Neuronal stem cell (in vitro differentiated cells): Measurements from ENCODE around the gene NTRK3.

Experiments
- DNase-seq: peaks from one replicate; pipeline ENCODE4 v3.0.0-alpha.2; 2013; ENCODE audit warnings: low spot score
- H2AFZ ChIP-seq: one replicate; pipeline ENCODE4 v1.6.1; 2013; ENCODE audit warnings: mild to moderate bottlenecking, low read length, inconsistent platforms
- H2AK5ac ChIP-seq: 2 replicates; pipeline ENCODE4 v1.6.1; 2013; ENCODE audit warnings: low read depth, mild to moderate bottlenecking, inconsistent platforms, low read length, moderate library complexity, mixed read lengths
- H2BK120ac ChIP-seq: 2 replicates; pipeline ENCODE4 v1.6.1; 2013; ENCODE audit warnings: low read depth, mild to moderate bottlenecking, inconsistent platforms, low read length, moderate library complexity, mixed read lengths
- H2BK12ac ChIP-seq: one replicate; pipeline ENCODE4 v1.6.1; 2013; ENCODE audit warnings: low read length, inconsistent platforms
- H2BK15ac ChIP-seq: 2 replicates; pipeline ENCODE4 v1.6.1; 2013; ENCODE audit warnings: mild to moderate bottlenecking, low read length, inconsistent platforms, mixed read lengths
- H2BK5ac ChIP-seq: one replicate; pipeline ENCODE4 v1.6.1; 2013; ENCODE audit warnings: inconsistent platforms, mild to moderate bottlenecking, low read length, moderate library complexity
- H3K14ac ChIP-seq: one replicate; pipeline ENCODE4 v1.6.1; 2013; ENCODE audit warnings: low read length, inconsistent platforms
- H3K18ac ChIP-seq: 2 replicates; pipeline ENCODE4 v1.6.1; 2013; ENCODE audit warnings: low read length, inconsistent platforms
- H3K23ac ChIP-seq: 2 replicates; pipeline ENCODE4 v1.6.1; 2013; ENCODE audit warnings: low read depth, mild to moderate bottlenecking, mixed read lengths, low read length, inconsistent platforms; ENCODE audit not compliant: poor library complexity
- H3K27ac ChIP-seq: replicated peaks from 3 replicates; pipeline ENCODE4 v1.5.1; 2013; ENCODE audit warnings: low read length, inconsistent platforms
- H3K27me3 ChIP-seq, 3 experiments: 2 replicates each; pipeline ENCODE4 v1.6.1; 2013; ENCODE audit warnings: low read length in 3 of 3, mild to moderate bottlenecking in 2 of 3, inconsistent platforms in 1 of 3, low read depth in 1 of 3, mixed read lengths in 1 of 3, moderate library complexity in 1 of 3; ENCODE audit not compliant: control insufficient read depth in 3 of 3, insufficient read depth in 3 of 3
- H3K36me3 ChIP-seq, 2 donors: replicated peaks in 1 of 2; 2 replicates each; pipeline ENCODE4 v1.6.1; 2013; ENCODE audit warnings: low read length in 2 of 2; ENCODE audit not compliant: control insufficient read depth in 2 of 2, insufficient read depth in 2 of 2
- H3K4ac ChIP-seq: 2 replicates; pipeline ENCODE4 v1.6.1; 2013; ENCODE audit warnings: inconsistent platforms, mild to moderate bottlenecking, low read length, moderate library complexity
- H3K4me1 ChIP-seq, 2 donors: 1 replicate in 1 of 2; 2 replicates in 1 of 2; pipeline ENCODE4 v1.6.1; 2013; ENCODE audit warnings: low read length in 2 of 2, low read depth in 1 of 2; ENCODE audit not compliant: control insufficient read depth in 2 of 2, insufficient read depth in 1 of 2
- H3K4me2 ChIP-seq: one replicate; pipeline ENCODE4 v1.6.1; 2013; ENCODE audit warnings: mild to moderate bottlenecking, low read length, inconsistent platforms; ENCODE audit not compliant: insufficient read depth, poor library complexity, severe bottlenecking
- H3K4me3 ChIP-seq, 2 donors: 2 replicates each; pipeline ENCODE4 v1.5.1; 2013; ENCODE audit warnings: low read length in 2 of 2, mild to moderate bottlenecking in 2 of 2, inconsistent platforms in 1 of 2, moderate library complexity in 1 of 2
- H3K79me1 ChIP-seq: one replicate; pipeline ENCODE4 v1.6.1; 2013; ENCODE audit warnings: low read depth, mild to moderate bottlenecking, inconsistent platforms, low read length, moderate library complexity
- H3K9ac ChIP-seq: one replicate; pipeline ENCODE4 v1.6.1; 2013; ENCODE audit warnings: mild to moderate bottlenecking, low read depth, low read length, inconsistent platforms; ENCODE audit not compliant: poor library complexity
- H3K9me3 ChIP-seq, 2 donors: replicated peaks in 1 of 2; 2 replicates each; pipeline versions ENCODE3 to v1.6.1; 2013; ENCODE audit warnings: low read length in 2 of 2, mild to moderate bottlenecking in 2 of 2, inconsistent platforms in 1 of 2, low read depth in 1 of 2, mixed read lengths in 1 of 2, moderate library complexity in 1 of 2; ENCODE audit not compliant: control insufficient read depth in 2 of 2, insufficient read depth in 1 of 2
- H4K8ac ChIP-seq: one replicate; pipeline ENCODE4 v1.6.1; 2013; ENCODE audit warnings: low read depth, mild to moderate bottlenecking, inconsistent platforms, low read length, moderate library complexity
- H4K91ac ChIP-seq: one replicate; pipeline ENCODE4 v1.6.1; 2013; ENCODE audit warnings: low read length, low read depth, mild to moderate bottlenecking, inconsistent platforms; ENCODE audit not compliant: poor library complexity
- WGBS, 2 donors: extraction: QIAGEN DNeasy Blood & Tissue Kit; methylation state at CpG; one replicate each; pipeline ENCODE4 v1.1.7; 2013; ENCODE audit warnings: missing lambda C conversion rate in 2 of 2, mixed read lengths in 1 of 2; ENCODE audit not compliant: insufficient read length in 2 of 2, insufficient replicate concordance in 1 of 2; ENCODE audit errors: extremely low coverage in 2 of 2; 5-methylcytosine and 5-hydroxymethylcytosine counted together

NTRK3 gene

DNA sequence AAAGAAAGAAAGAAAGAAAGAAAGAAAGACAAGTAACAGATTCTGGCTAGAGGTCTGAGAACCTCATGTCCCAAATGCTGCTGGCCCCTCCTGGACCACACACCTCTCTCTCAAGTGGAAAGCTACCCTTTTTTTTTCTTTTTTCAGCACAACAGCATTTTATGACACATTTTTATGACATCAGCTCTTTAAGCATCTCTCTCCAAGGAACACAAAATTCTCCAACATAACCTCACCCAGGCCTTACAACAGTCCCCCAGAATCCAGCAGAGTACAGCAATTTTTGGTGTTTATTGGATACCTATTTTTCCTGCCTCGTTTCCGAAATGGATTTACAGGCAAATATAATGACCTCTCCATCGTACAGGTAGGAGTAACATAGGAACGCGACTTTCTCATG lies 11.2 kb upstream of the NTRK3 start:
- DNase-seq, result no peak
- peaks cover 1% of the 10 kb centered on the region for H3K79me1 ChIP-seq
- H3K23ac ChIP-seq, result no peak overlapping the region
- H2BK12ac ChIP-seq, result no peak overlapping the region
- H3K18ac ChIP-seq, result no peak overlapping the region
- no peak overlapping the region for H4K91ac ChIP-seq
- H3K27me3 ChIP-seq, result peaks cover 0 to 2% (median 0%) of the 10 kb centered on the region in 3 experiments
- no CpG with 5 or more reads among the region's 5 CpGs for WGBS, 2 donors
- no peak overlapping the region for H3K4ac ChIP-seq
- H3K4me1 ChIP-seq, result no peaks in the 10 kb centered on the region
- no peak overlapping the region for H3K4me2 ChIP-seq
- no peak overlapping the region for H3K4me3 ChIP-seq
- H3K9me3 ChIP-seq, result no peaks in the 10 kb centered on the region
- no peak overlapping the region for H4K8ac ChIP-seq
- no peak overlapping the region for H3K14ac ChIP-seq
- no peak overlapping the region for H3K27ac ChIP-seq
- H3K9ac ChIP-seq, result no peak overlapping the region
- no peak overlapping the region for H2BK15ac ChIP-seq
- H2BK120ac ChIP-seq, result no peak overlapping the region
- H2AK5ac ChIP-seq, result no peak overlapping the region
- H2BK5ac ChIP-seq, result no peak overlapping the region
- H3K36me3 ChIP-seq, result no peaks in the 10 kb centered on the region
- no peak overlapping the region for H2AFZ ChIP-seq

DNA sequence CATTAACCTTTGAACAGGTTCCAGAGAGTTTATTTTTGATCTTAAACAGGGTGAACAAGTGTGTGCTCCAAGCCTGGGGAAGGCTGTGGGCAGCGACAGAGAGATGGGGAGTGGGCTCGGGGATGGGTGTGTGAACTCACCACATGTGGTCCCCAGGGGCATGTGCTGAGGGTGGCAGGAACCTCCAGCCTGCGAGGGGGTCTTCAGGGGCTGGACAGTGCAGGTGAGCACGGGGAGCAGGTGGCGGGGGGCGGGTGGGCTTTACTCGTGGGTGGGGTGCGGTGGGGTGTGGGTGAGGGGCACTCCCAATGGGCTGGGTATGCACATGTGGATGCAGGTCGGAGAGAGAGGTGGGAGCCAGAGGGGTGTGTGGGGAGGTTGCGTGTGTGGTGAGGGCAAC lies 9.6 kb upstream of the NTRK3 start:
- no peak overlapping the region for H2BK5ac ChIP-seq
- H4K91ac ChIP-seq, result no peak overlapping the region
- no peak overlapping the region for H2BK15ac ChIP-seq
- H4K8ac ChIP-seq, result no peak overlapping the region
- H2BK12ac ChIP-seq, result no peak overlapping the region
- no peak overlapping the region for H3K9ac ChIP-seq
- no peak overlapping the region for H3K14ac ChIP-seq
- H3K4me3 ChIP-seq, result no peak overlapping the region
- H3K36me3 ChIP-seq, result no peaks in the 10 kb centered on the region
- no peaks in the 10 kb centered on the region for H3K4me1 ChIP-seq
- H3K23ac ChIP-seq, result no peak overlapping the region
- peaks cover 0 to 10% (median 0%) of the 10 kb centered on the region in 3 experiments for H3K27me3 ChIP-seq
- H3K27ac ChIP-seq, result no peak overlapping the region
- H3K4me2 ChIP-seq, result no peak overlapping the region
- H3K79me1 ChIP-seq, result peaks cover 1% of the 10 kb centered on the region
- DNase-seq, result no peak
- H3K18ac ChIP-seq, result no peak overlapping the region
- no peak overlapping the region for H3K4ac ChIP-seq
- H2AK5ac ChIP-seq, result no peak overlapping the region
- no CpG with 5 or more reads among the region's 10 CpGs for WGBS, 2 donors
- H2AFZ ChIP-seq, result no peak overlapping the region
- no peak overlapping the region for H2BK120ac ChIP-seq
- no peaks in the 10 kb centered on the region for H3K9me3 ChIP-seq

DNA sequence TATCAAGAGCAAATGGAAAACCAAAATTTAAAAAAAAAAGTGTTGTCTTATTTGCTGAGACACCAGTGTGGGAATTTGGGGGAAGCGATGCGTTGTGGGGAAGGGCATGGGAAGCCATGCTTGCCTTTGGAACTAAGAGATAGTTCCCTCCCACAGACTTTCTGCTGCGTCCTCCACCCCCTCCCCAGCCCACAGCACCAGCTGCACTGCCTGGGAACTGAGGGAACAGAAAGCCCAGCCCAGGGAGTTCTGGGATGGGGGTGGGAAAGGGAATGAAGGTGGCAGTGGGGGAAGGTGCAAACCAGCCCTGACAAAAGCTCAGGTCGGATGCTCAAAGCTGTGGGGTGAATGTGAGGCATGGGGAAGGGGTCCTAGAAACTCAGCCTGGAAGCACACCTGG lies 8.1 kb upstream of the NTRK3 start:
- no peak overlapping the region for H3K27ac ChIP-seq
- no peaks in the 10 kb centered on the region for H3K4me1 ChIP-seq
- no peaks in the 10 kb centered on the region for H3K79me1 ChIP-seq
- H4K91ac ChIP-seq, result no peak overlapping the region
- no CpG with 5 or more reads among the region's 4 CpGs for WGBS, 2 donors
- no peaks in the 10 kb centered on the region for H3K36me3 ChIP-seq
- DNase-seq, result no peak
- H3K23ac ChIP-seq, result no peak overlapping the region
- peak overlapping the region; percentile 8 for H2BK5ac ChIP-seq
- no peak overlapping the region for H4K8ac ChIP-seq
- no peak overlapping the region for H3K18ac ChIP-seq
- no peak overlapping the region for H2BK120ac ChIP-seq
- H2BK15ac ChIP-seq, result no peak overlapping the region
- H3K14ac ChIP-seq, result no peak overlapping the region
- no peak overlapping the region for H3K9ac ChIP-seq
- H2BK12ac ChIP-seq, result no peak overlapping the region
- H3K27me3 ChIP-seq, result peaks cover 0 to 23% (median 0%) of the 10 kb centered on the region in 3 experiments
- H3K4me3 ChIP-seq, result no peak overlapping the region
- no peaks in the 10 kb centered on the region for H3K9me3 ChIP-seq
- no peak overlapping the region for H2AK5ac ChIP-seq
- no peak overlapping the region for H3K4me2 ChIP-seq
- H3K4ac ChIP-seq, result no peak overlapping the region
- H2AFZ ChIP-seq, result no peak overlapping the region

DNA sequence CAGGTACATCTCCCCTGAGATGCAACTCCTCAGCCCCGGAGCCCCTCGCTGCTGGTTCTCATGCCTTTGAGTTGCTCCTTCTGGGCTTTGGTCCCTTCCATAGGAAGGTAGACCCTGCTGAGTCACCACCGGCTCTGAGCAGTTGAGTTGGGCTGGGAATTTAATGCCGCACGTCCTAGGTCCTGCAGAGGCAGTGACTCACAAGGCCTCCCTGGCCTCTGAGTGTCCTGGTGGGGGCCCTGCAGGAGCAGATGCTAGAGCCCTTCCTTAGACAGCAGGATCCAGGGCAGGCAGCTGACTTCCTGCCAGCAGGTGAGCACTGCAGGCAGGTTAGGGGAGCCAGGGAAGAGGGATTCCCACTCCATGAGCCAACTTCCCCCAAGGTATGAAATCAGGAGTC lies 5.5 kb upstream of the NTRK3 start:
- no peaks in the 10 kb centered on the region for H3K36me3 ChIP-seq
- peak overlapping the region; percentile 30 for H3K18ac ChIP-seq
- H3K4me2 ChIP-seq, result no peak overlapping the region
- no peak overlapping the region for H3K9ac ChIP-seq
- no peak overlapping the region for H2AK5ac ChIP-seq
- peaks cover 0 to 2% of the 10 kb centered on the region in 2 donors for H3K4me1 ChIP-seq
- H3K27ac ChIP-seq, result no peak overlapping the region
- H4K8ac ChIP-seq, result no peak overlapping the region
- H3K79me1 ChIP-seq, result no peaks in the 10 kb centered on the region
- no peak overlapping the region for H2BK120ac ChIP-seq
- H2AFZ ChIP-seq, result no peak overlapping the region
- no peak overlapping the region for H3K14ac ChIP-seq
- H3K4me3 ChIP-seq, result no peak overlapping the region
- H3K4ac ChIP-seq, result no peak overlapping the region
- WGBS, 2 donors, result no CpG with 5 or more reads among the region's 5 CpGs
- no peak overlapping the region for H2BK12ac ChIP-seq
- H3K9me3 ChIP-seq, result no peaks in the 10 kb centered on the region
- peaks cover 0 to 49% (median 0%) of the 10 kb centered on the region in 3 experiments for H3K27me3 ChIP-seq
- peak overlapping the region; percentile 58 for H4K91ac ChIP-seq
- H3K23ac ChIP-seq, result no peak overlapping the region
- DNase-seq, result no peak
- peak overlapping the region; percentile 42 for H2BK5ac ChIP-seq
- H2BK15ac ChIP-seq, result peak overlapping the region; percentile 35
